Duodenal mucosa (tissue), 2 donors: ENCODE results near the gene CHTF8.
"Not testable (repeated sequence)": the region's sequence is repeated elsewhere in the genome, so short reads cannot be mapped to it uniquely, and the experiment has no call there.

ENCODE experiments used
- H3K27ac ChIP-seq: one replicate; pipeline ENCODE4 v1.7.0; 2013; ENCODE audit warnings: low read depth, low read length
- H3K27me3 ChIP-seq, 2 donors: one replicate each; pipeline ENCODE4 v1.7.0; 2013; ENCODE audit warnings: low read length in 2 of 2, control low read depth in 1 of 2; ENCODE audit not compliant: insufficient read depth in 2 of 2, control insufficient read depth in 1 of 2
- H3K36me3 ChIP-seq, 2 donors: one replicate each; pipeline ENCODE4 v1.7.0; 2013; ENCODE audit warnings: low read length in 2 of 2, control low read depth in 1 of 2; ENCODE audit not compliant: insufficient read depth in 2 of 2, control insufficient read depth in 1 of 2
- H3K4me1 ChIP-seq, 2 donors: one replicate each; pipeline ENCODE4 v1.7.0; 2013; ENCODE audit warnings: low read length in 2 of 2, control low read depth in 1 of 2; ENCODE audit not compliant: insufficient read depth in 2 of 2, control insufficient read depth in 1 of 2
- H3K4me3 ChIP-seq, 2 donors: one replicate each; pipeline ENCODE4 v1.7.0; 2013; ENCODE audit warnings: low read length in 2 of 2, low read depth in 1 of 2
- H3K9ac ChIP-seq, 2 donors: one replicate each; pipeline ENCODE4 v1.7.0; 2013; ENCODE audit warnings: low read length in 2 of 2, low read depth in 1 of 2
- H3K9me3 ChIP-seq, 2 donors: one replicate each; pipeline ENCODE4 v1.7.0; 2013; ENCODE audit warnings: low read length in 2 of 2, control low read depth in 1 of 2; ENCODE audit not compliant: control insufficient read depth in 1 of 2

The CHTF8 gene

DNA sequence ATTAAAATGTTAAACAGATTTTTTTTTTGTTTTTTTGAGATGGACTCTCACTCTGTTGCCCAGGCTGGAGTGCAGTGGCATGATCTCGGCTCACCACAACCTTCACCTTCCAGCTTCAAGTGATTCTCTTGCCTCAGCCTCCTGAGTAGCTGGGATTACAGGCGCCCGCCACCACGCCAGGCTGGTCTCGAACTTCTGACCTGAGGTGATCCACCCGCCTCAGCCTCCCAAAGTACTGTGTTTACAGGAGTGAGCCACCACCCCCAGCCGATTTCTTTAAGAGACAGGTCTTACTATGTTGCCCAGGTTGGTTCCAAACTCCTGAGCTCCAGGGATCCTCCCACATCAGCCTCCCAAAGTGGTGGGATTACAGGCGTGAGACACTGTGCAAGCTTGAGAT lies 8.0 kb downstream of the CHTF8 start:
- not testable (repeated sequence) for H3K9ac ChIP-seq, H3K27ac ChIP-seq, H3K27me3 ChIP-seq, H3K9me3 ChIP-seq, H3K4me3 ChIP-seq, H3K4me1 ChIP-seq
- H3K36me3 ChIP-seq = peaks cover 16 to 20% of the 10 kb centered on the region in 2 donors

DNA sequence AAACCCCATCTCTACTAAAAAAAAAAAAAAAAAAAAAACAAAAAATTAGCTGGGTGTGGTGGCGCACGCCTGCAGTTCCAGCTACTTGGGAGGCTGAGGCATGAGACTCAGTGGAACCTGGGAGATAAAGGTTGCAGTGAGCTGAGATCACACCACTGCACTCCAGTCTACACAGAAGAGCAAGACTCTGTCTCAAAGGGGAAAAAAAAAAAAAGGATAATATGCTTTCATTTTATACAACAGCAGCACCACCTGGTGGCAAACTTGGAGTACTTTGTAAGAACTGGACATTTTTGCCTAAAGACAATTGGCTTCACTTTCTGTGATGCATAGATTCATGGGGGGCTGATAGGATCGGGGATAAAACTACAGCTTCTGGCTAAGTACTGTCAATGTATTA lies 8.5 kb downstream of the CHTF8 start:
- peaks cover 16 to 25% of the 10 kb centered on the region in 2 donors for H3K36me3 ChIP-seq
- H3K9me3 ChIP-seq = no peaks in the 10 kb centered on the region
- no peak overlapping the region for H3K4me3 ChIP-seq
- no peak overlapping the region for H3K9ac ChIP-seq
- H3K4me1 ChIP-seq = peaks cover 0 to 6% of the 10 kb centered on the region in 2 donors
- H3K27me3 ChIP-seq = no peaks in the 10 kb centered on the region
- no peak overlapping the region for H3K27ac ChIP-seq

DNA sequence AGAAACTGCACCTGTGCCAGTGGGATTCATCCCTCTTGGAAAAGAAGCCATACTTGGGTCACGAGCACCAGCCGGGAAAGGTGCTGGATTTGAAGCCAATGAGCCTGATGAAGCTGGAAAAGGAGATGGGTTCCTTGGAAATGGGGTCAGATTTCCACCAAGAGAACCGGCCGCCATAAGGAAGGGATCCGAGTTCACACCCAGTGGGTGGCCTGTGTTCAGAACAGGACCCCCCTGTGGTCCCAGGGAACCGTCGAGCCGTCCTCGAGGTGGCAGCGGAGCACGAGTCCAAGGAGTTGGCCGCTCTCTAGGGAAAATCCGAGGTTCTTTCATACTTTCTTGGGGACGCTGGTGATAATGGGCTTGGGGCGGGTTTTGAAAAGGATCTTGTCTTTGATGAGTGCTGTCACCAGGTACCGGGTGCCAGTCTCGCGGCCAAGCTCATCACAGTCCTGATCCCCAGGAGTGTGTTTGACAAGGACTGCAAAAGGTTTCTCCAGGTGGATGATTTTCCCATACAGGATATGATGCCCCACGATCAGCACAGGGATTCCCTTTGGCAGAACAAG lies 12.2 kb downstream of the CHTF8 start:
- Histone ChIP-seq H3K27me3 (no peaks in the 10 kb centered on the region), H3K4me3 (no peak overlapping the region), H3K9ac (no peak overlapping the region), H3K9me3 (no peaks in the 10 kb centered on the region), H3K36me3 (peaks cover 25 to 56% of the 10 kb centered on the region in 2 donors), H3K27ac (no peak overlapping the region), H3K4me1 (peaks cover 0 to 6% of the 10 kb centered on the region in 2 donors)

DNA sequence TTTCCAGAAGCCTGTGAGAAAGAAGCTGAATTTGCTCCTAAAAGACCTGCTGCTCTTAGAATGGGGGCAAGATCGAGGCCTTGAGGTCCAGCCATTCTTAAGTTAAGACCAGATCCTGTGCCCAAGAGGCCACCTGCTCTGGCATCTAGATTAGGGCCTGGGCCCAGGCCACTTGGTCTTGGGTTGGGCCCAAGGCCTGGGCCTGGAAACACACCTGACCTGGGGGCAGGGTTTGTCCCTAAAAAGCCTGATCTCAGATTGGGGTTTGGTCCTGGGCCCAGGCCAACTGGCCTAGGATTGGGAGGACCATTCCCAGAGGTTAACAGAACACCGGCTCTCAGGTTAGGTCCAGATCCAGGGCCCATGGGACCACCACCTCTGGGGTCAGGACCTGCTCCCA lies 12.9 kb downstream of the CHTF8 start:
- Histone ChIP-seq H3K9ac (no peak overlapping the region), H3K27me3 (no peaks in the 10 kb centered on the region), H3K4me1 (peaks cover 0 to 6% of the 10 kb centered on the region in 2 donors), H3K4me3 (no peak overlapping the region), H3K9me3 (no peaks in the 10 kb centered on the region), H3K36me3 (peaks cover 28 to 63% of the 10 kb centered on the region in 2 donors), H3K27ac (no peak overlapping the region)

DNA sequence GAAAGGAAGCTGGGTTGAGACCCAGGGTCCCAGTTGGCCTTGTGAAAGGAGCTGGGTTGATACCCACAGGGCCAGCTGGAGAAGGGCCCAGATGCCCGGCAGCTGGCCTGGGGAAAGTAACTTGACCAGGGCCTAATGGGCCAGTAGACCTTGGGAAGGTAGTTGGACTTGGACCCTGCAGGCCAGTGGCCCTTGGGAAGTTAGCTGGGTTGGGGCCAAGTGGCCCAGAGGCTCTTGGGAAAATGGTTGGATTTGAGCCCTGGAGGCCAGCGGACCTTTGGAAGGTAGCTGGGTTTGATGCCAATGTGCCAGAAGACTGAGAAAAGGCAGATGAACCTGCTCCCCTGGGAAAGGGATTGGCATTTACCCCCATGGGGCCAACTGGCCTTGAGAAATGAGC lies 13.4 kb downstream of the CHTF8 start:
- no peaks in the 10 kb centered on the region for H3K9me3 ChIP-seq
- peaks cover 0 to 6% of the 10 kb centered on the region in 2 donors for H3K4me1 ChIP-seq
- no peak overlapping the region for H3K4me3 ChIP-seq
- no peak overlapping the region for H3K9ac ChIP-seq
- no peaks in the 10 kb centered on the region for H3K27me3 ChIP-seq
- H3K36me3 ChIP-seq = peaks cover 34 to 68% of the 10 kb centered on the region in 2 donors
- no peak overlapping the region for H3K27ac ChIP-seq

DNA sequence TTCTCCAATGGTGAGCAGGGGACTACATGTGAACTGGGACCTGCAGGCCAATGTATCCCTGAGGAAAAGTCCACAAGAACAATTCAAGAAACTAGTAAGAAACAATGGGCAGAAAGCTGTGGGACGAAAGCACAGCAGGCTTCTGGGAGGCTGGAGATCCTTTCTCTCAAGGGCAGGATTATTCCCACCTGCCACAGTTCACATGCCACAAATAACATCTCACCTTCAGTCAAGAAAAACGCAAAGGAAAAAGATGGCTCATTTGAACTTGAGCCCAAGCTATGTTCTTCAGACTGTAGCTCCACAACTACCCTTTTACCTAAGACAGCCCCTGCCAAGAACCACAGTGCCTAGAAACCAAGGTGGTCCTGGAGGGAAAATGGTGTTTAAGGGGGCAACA lies 13.9 kb downstream of the CHTF8 start:
- H3K9ac ChIP-seq = no peak overlapping the region
- H3K36me3 ChIP-seq = peaks cover 39 to 74% of the 10 kb centered on the region in 2 donors
- no peak overlapping the region for H3K4me3 ChIP-seq
- no peaks in the 10 kb centered on the region for H3K9me3 ChIP-seq
- no peaks in the 10 kb centered on the region for H3K27me3 ChIP-seq
- H3K4me1 ChIP-seq = peaks cover 0 to 5% of the 10 kb centered on the region in 2 donors
- no peak overlapping the region for H3K27ac ChIP-seq

DNA sequence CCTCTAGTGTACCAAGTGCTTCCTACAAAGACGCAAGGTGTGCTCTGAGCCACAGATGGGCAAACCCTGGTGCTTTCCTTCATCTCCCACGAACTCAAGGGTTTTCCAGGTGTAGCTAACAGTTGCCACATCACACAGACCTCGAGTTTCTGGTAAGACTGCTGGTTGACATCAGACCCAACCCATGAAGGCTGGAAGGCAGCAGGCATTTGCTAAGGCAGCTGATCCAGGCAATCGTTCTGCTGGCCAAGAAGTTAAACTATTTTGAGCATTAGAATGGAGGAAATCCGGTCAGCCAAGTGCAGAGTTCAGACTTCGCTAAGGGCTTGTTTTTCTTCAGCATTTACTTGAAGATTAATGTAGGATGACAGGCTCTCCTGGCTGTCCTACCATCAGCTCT lies 15.5 kb downstream of the CHTF8 start:
- no peaks in the 10 kb centered on the region for H3K4me1 ChIP-seq
- no peaks in the 10 kb centered on the region for H3K9me3 ChIP-seq
- H3K36me3 ChIP-seq = peaks cover 39 to 87% of the 10 kb centered on the region in 2 donors
- no peaks in the 10 kb centered on the region for H3K27me3 ChIP-seq
- H3K27ac ChIP-seq = no peak overlapping the region
- H3K9ac ChIP-seq = no peak overlapping the region
- H3K4me3 ChIP-seq = no peak overlapping the region

DNA sequence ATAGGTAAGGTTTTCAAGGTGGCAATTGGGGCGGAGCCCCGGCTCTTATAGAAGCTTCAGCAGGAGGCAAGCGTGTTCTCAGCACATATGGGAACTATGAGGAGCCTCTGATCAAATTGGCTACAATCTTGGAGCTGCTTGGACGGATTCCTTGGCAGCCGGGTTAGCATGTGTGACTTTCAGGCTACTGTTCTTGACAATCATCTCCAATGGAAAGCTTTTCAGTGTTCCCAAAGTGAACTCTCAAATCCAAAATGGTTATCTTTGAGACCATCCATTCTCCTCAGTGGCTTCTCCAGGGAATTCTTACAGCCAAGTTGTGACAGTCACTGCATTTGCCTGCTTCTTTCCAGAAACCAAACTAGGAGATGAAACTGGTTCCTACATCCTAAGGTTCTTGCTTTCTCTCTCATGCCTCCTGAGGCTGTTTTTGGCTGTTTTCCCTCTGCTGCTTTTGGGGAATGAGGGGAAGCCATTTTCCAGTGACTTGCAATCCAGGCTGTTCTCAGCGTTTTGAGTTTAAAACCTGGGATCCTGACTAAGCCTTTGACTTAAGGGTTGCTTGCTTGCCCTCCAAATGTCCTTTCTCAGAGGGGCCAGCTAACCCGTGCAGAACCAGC lies 16.0 kb downstream of the CHTF8 start:
- no peak overlapping the region for H3K9ac ChIP-seq
- no peak overlapping the region for H3K4me3 ChIP-seq
- H3K4me1 ChIP-seq = no peaks in the 10 kb centered on the region
- no peaks in the 10 kb centered on the region for H3K27me3 ChIP-seq
- peaks cover 39 to 89% of the 10 kb centered on the region in 2 donors for H3K36me3 ChIP-seq
- H3K9me3 ChIP-seq = no peaks in the 10 kb centered on the region
- no peak overlapping the region for H3K27ac ChIP-seq

DNA sequence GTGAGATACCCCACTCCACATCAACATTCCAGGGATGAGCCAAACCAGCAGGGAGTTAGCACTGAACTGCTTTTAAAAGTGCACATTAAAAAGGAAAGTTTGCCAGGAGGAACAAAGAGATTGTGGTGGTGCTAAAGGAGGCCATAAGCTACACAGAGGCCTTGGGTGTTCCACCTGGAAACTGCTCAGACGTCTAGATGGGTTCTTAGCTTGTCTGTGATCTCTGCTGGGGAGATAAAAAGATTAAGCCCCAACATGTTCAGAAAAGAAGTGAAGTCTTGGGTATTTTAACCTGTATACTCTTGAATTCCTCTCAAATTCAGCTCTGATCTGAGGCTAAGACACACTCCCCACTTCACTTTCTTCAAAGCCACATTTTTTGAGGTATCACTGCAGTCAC lies 16.6 kb downstream of the CHTF8 start:
- Histone ChIP-seq H3K9ac (no peak overlapping the region), H3K36me3 (peaks cover 34 to 86% of the 10 kb centered on the region in 2 donors), H3K4me1 (no peaks in the 10 kb centered on the region), H3K4me3 (no peak overlapping the region), H3K9me3 (no peaks in the 10 kb centered on the region), H3K27ac (no peak overlapping the region), H3K27me3 (no peaks in the 10 kb centered on the region)

DNA sequence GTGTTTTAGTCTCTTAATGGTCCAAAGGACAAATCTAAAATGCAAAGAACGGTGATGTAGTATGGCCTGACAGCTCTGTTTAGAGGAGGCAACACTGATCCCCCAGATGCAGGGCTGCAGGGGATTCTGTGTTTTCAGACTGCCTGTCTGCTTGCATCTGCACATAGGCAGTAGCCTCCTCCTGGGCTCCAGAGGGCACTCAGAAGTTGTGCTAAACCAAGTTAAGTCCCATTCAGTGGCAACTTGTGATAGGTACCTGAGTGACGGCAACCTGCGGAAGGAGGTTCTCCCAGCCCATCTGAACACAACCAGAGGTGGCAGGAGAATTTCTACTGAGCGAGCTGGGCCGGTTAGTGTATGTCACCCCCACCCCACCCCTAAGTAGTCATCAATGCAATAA lies 17.0 kb downstream of the CHTF8 start:
- no peaks in the 10 kb centered on the region for H3K27me3 ChIP-seq
- H3K4me1 ChIP-seq = no peaks in the 10 kb centered on the region

More for the DNA sequence above, 17.0 kb downstream of the CHTF8 start:
- no peak overlapping the region for H3K27ac ChIP-seq
- H3K4me3 ChIP-seq = no peak overlapping the region
- no peaks in the 10 kb centered on the region for H3K9me3 ChIP-seq
- no peak overlapping the region for H3K9ac ChIP-seq
- H3K36me3 ChIP-seq = peaks cover 34 to 86% of the 10 kb centered on the region in 2 donors
